Natural killer cell treated with Interleukin-12 subunit alpha and Interleukin-12 subunit beta and Interleukin-15 and Interleukin-18, amount 100 ng/mL, for 72 hours (primary cell): Measurements from ENCODE around the gene ZNF112. TPM values are rescaled to one million over a fixed set of nuclear protein-coding genes. Genes with fewer than 3 reads are reported as not detected.

Source experiments
- ATAC-seq, 2 donors: fragments of 150-1000 bp; cut with Tn5 transposase in 1 of 2; sonication (Bioruptor Pico), chemical (Tn5 transposase) in 1 of 2; 2 replicates each; pipeline ENCODE4 v1.10.0; 2021
- DNase-seq: peaks from one replicate; pipeline ENCODE4 v3.0.0; 2022; ENCODE audit warnings: low spot score
- H3K27ac Mint-ChIP-seq, 2 donors: 1 replicate in 1 of 2; 2 replicates in 1 of 2; pipeline ENCODE4 v1.8.0; 2022; ENCODE audit warnings: mixed read lengths in 2 of 2, mild to moderate bottlenecking in 1 of 2, moderate library complexity in 1 of 2
- H3K27me3 Mint-ChIP-seq, 2 donors: 1 replicate in 1 of 2; 2 replicates in 1 of 2; pipeline ENCODE4 v1.8.0; 2022; ENCODE audit warnings: mixed read lengths in 2 of 2
- H3K36me3 Mint-ChIP-seq: one replicate; pipeline ENCODE4 v1.8.0; 2022; ENCODE audit warnings: mixed read lengths
- H3K4me1 Mint-ChIP-seq, 2 donors: 1 replicate in 1 of 2; 2 replicates in 1 of 2; pipeline ENCODE4 v1.8.0; 2022; ENCODE audit warnings: low read depth in 2 of 2, mixed read lengths in 2 of 2, mild to moderate bottlenecking in 1 of 2
- H3K4me3 Mint-ChIP-seq: one replicate; pipeline ENCODE4 v1.8.0; 2022; ENCODE audit warnings: mixed read lengths
- H3K9me3 Mint-ChIP-seq: 2 replicates; pipeline ENCODE4 v1.8.0; 2022; ENCODE audit warnings: mixed read lengths
- total RNA-seq, 2 donors: library from RNA; stranded (reverse); gene quantifications; one replicate each; pipeline ENCODE4 v1.2.3, GENCODE V29; 2022

Gene ZNF112
- total RNA-seq, 2 donors from 2014 or later: not detected

- Mint-ChIP-seq H3K4me1 (no peaks in the 10 kb centered on the region), H3K36me3 (peaks cover 17% of the 10 kb centered on the region), H3K9me3 (peaks cover 10% of the 10 kb centered on the region), H3K27ac (no peak overlapping the region), H3K4me3 (no peak overlapping the region), H3K27me3 (peaks cover 13 to 44% of the 10 kb centered on the region in 2 donors)
- ATAC-seq (no peak), DNase-seq (no peak)
Measured at GRCh38 chr19:44313231-44313630, 43.2 kb downstream of the ZNF112 start.

- no peak for DNase-seq
- H3K27ac Mint-ChIP-seq: no peak overlapping the region
- H3K27me3 Mint-ChIP-seq: peaks cover 8 to 20% of the 10 kb centered on the region in 2 donors
- H3K4me1 Mint-ChIP-seq: peaks cover 8 to 9% of the 10 kb centered on the region in 2 donors
- H3K4me3 Mint-ChIP-seq: no peak overlapping the region
- no peaks in the 10 kb centered on the region for H3K9me3 Mint-ChIP-seq
- ATAC-seq: no peak
- H3K36me3 Mint-ChIP-seq: peaks cover 8% of the 10 kb centered on the region
Measured at GRCh38 chr19:44308011-44308410, 48.5 kb downstream of the ZNF112 start.

GRCh38 chr19:44306283-44306682 lies 50.2 kb downstream of the ZNF112 start:
- H3K36me3 Mint-ChIP-seq: peaks cover 14% of the 10 kb centered on the region
- peaks cover 8 to 9% of the 10 kb centered on the region in 2 donors for H3K4me1 Mint-ChIP-seq
- ATAC-seq: no peak
- H3K9me3 Mint-ChIP-seq: no peaks in the 10 kb centered on the region
- no peak overlapping the region for H3K27ac Mint-ChIP-seq
- H3K27me3 Mint-ChIP-seq: peaks cover 8 to 20% of the 10 kb centered on the region in 2 donors
- no peak overlapping the region for H3K4me3 Mint-ChIP-seq
- no peak for DNase-seq

GRCh38 chr19:44305457-44305856 lies 51.0 kb downstream of the ZNF112 start:
- H3K4me3 Mint-ChIP-seq: peak overlapping the region; percentile 89
- DNase-seq (no peak), ATAC-seq (no peak)
- no peak overlapping the region for H3K27ac Mint-ChIP-seq
- H3K4me1 Mint-ChIP-seq: peaks cover 8 to 9% of the 10 kb centered on the region in 2 donors
- no peaks in the 10 kb centered on the region for H3K9me3 Mint-ChIP-seq
- H3K36me3 Mint-ChIP-seq: peaks cover 14% of the 10 kb centered on the region
- peaks cover 8 to 20% of the 10 kb centered on the region in 2 donors for H3K27me3 Mint-ChIP-seq

GRCh38 chr19:44304659-44305193 lies 51.8 kb downstream of the ZNF112 start, which contains the start of gene ZNF235:
ZNF235 (minus strand) TSS chr19:44305025; CDS start chr19:44303404, 1,621 bp downstream.
- peak; percentile 97 to 99 for ATAC-seq
- DNase-seq: peak; percentile 88
- H3K27me3 Mint-ChIP-seq: peaks cover 8 to 14% of the 10 kb centered on the region in 2 donors
- peak within 1 kb of the TSS; percentile 51 to 85 for H3K27ac Mint-ChIP-seq
- H3K36me3 Mint-ChIP-seq: peaks cover 18% of the 10 kb centered on the region
- peak within 1 kb of the TSS; percentile 89 for H3K4me3 Mint-ChIP-seq
- peaks cover 8 to 9% of the 10 kb centered on the region in 2 donors for H3K4me1 Mint-ChIP-seq
- no peaks in the 10 kb centered on the region for H3K9me3 Mint-ChIP-seq

- peaks cover 22% of the 10 kb centered on the region for H3K36me3 Mint-ChIP-seq
- H3K9me3 Mint-ChIP-seq: no peaks in the 10 kb centered on the region
- DNase-seq: no peak
- H3K4me3 Mint-ChIP-seq: peak overlapping the region; percentile 89
- H3K27ac Mint-ChIP-seq: peak overlapping the region; percentile 51 to 85
- ATAC-seq: no peak
- peaks cover 8 to 9% of the 10 kb centered on the region in 2 donors for H3K4me1 Mint-ChIP-seq
- H3K27me3 Mint-ChIP-seq: peaks cover 8 to 12% of the 10 kb centered on the region in 2 donors
Measured at GRCh38 chr19:44303976-44304568, 52.4 kb downstream of the ZNF112 start.

GRCh38 chr19:44303320-44303719 lies 53.2 kb downstream of the ZNF112 start:
- peaks cover 4 to 6% of the 10 kb centered on the region in 2 donors for H3K27me3 Mint-ChIP-seq
- H3K36me3 Mint-ChIP-seq: peaks cover 25% of the 10 kb centered on the region
- no peaks in the 10 kb centered on the region for H3K9me3 Mint-ChIP-seq
- H3K27ac Mint-ChIP-seq: no peak overlapping the region
- DNase-seq: no peak
- H3K4me1 Mint-ChIP-seq: peaks cover 8 to 9% of the 10 kb centered on the region in 2 donors
- no peak for ATAC-seq
- H3K4me3 Mint-ChIP-seq: no peak overlapping the region

- H3K27me3 Mint-ChIP-seq: no peaks in the 10 kb centered on the region
- no peaks in the 10 kb centered on the region for H3K4me1 Mint-ChIP-seq
- no peak overlapping the region for H3K27ac Mint-ChIP-seq
- peaks cover 66% of the 10 kb centered on the region for H3K36me3 Mint-ChIP-seq
- H3K9me3 Mint-ChIP-seq: peaks cover 32% of the 10 kb centered on the region
- ATAC-seq (no peak), DNase-seq (no peak)
- no peak overlapping the region for H3K4me3 Mint-ChIP-seq
Measured at GRCh38 chr19:44284968-44285367, 71.5 kb downstream of the ZNF112 start.

GRCh38 chr19:44282846-44283245 lies 73.6 kb downstream of the ZNF112 start:
- DNase-seq: no peak
- no peak for ATAC-seq
- peaks cover 26% of the 10 kb centered on the region for H3K9me3 Mint-ChIP-seq

GRCh38 chr19:44280916-44281315 lies 75.6 kb downstream of the ZNF112 start:
- peaks cover 60% of the 10 kb centered on the region for H3K36me3 Mint-ChIP-seq
- DNase-seq (no peak), ATAC-seq (no peak)
- no peak overlapping the region for H3K27ac Mint-ChIP-seq
- H3K9me3 Mint-ChIP-seq: peaks cover 27% of the 10 kb centered on the region
- H3K4me3 Mint-ChIP-seq: no peak overlapping the region
- H3K4me1 Mint-ChIP-seq: no peaks in the 10 kb centered on the region
- H3K27me3 Mint-ChIP-seq: no peaks in the 10 kb centered on the region

More at GRCh38 chr19:44282846-44283245, 73.6 kb downstream of the ZNF112 start:
- Mint-ChIP-seq H3K27me3 (no peaks in the 10 kb centered on the region), H3K4me3 (no peak overlapping the region), H3K27ac (no peak overlapping the region), H3K4me1 (no peaks in the 10 kb centered on the region), H3K36me3 (peaks cover 59% of the 10 kb centered on the region)

GRCh38 chr19:44278181-44278690 lies 78.2 kb downstream of the ZNF112 start:
- H3K36me3 Mint-ChIP-seq: peaks cover 61% of the 10 kb centered on the region
- no peak overlapping the region for H3K4me3 Mint-ChIP-seq
- no peaks in the 10 kb centered on the region for H3K4me1 Mint-ChIP-seq
- H3K27me3 Mint-ChIP-seq: no peaks in the 10 kb centered on the region
- no peak for ATAC-seq
- H3K9me3 Mint-ChIP-seq: peaks cover 26% of the 10 kb centered on the region
- no peak for DNase-seq
- H3K27ac Mint-ChIP-seq: no peak overlapping the region

- Mint-ChIP-seq H3K4me1 (no peaks in the 10 kb centered on the region), H3K9me3 (peaks cover 28% of the 10 kb centered on the region), H3K36me3 (peaks cover 64% of the 10 kb centered on the region), H3K27ac (no peak overlapping the region), H3K27me3 (no peaks in the 10 kb centered on the region), H3K4me3 (no peak overlapping the region)
- ATAC-seq: no peak
- DNase-seq: no peak
Measured at GRCh38 chr19:44277331-44277730, 79.1 kb downstream of the ZNF112 start.
